VCaP (cell line): ENCODE data around the gene DAZAP1.

ENCODE experiments used
- H3K27ac ChIP-seq: fragments of 450-650 bp; 2 replicates; pipeline ENCODE4 v1.5.1; 2017
- TF ChIP-seq, protein P1 (sequence below): fragments of 450-650 bp; conservative IDR thresholded peaks from 2 replicates; pipeline ENCODE4 v1.5.1; 2017; ENCODE audit warnings: mild to moderate bottlenecking, moderate library complexity

The DAZAP1 gene

DNA sequence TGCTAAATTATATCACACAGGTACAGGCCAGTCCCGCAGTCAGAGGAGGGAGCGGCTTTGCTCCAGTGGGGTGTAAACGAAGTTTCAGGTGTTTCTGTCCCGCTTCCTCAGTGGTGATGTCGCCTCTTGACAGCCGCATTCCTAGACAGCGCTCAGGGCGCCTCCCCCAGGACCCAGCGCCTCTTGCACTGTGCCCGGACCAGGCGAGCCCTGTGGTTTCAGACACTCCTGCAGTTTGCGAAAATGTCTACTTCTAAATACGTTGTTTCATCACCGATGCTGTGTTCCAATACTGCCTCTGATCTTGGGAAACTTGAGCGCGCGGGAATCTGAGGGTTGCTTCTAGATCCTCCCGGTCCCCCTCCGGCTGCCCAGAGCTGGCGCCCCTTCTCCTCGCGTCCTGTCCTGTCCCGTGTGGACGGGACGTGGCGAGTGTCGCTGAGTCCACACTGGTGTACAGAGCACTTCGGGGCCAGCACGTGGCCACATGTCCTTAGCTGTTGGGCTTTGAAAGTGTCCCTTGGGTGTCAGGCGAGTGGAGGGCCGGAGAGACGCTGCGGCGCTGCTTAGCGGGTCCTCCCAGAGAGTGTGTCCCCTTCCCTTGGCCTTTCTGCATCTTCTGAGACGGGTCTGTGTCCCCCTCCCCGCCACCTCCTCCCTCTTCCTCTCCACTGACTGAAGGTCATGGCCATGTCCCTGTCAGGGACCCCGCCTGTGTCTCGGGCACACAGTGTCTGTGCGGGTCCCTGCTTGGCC is 16.2 kb downstream of the DAZAP1 start:
- TF ChIP-seq, protein P1, sequence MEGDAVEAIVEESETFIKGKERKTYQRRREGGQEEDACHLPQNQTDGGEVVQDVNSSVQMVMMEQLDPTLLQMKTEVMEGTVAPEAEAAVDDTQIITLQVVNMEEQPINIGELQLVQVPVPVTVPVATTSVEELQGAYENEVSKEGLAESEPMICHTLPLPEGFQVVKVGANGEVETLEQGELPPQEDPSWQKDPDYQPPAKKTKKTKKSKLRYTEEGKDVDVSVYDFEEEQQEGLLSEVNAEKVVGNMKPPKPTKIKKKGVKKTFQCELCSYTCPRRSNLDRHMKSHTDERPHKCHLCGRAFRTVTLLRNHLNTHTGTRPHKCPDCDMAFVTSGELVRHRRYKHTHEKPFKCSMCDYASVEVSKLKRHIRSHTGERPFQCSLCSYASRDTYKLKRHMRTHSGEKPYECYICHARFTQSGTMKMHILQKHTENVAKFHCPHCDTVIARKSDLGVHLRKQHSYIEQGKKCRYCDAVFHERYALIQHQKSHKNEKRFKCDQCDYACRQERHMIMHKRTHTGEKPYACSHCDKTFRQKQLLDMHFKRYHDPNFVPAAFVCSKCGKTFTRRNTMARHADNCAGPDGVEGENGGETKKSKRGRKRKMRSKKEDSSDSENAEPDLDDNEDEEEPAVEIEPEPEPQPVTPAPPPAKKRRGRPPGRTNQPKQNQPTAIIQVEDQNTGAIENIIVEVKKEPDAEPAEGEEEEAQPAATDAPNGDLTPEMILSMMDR = no peak
- H3K27ac ChIP-seq = no peak overlapping the region

DNA sequence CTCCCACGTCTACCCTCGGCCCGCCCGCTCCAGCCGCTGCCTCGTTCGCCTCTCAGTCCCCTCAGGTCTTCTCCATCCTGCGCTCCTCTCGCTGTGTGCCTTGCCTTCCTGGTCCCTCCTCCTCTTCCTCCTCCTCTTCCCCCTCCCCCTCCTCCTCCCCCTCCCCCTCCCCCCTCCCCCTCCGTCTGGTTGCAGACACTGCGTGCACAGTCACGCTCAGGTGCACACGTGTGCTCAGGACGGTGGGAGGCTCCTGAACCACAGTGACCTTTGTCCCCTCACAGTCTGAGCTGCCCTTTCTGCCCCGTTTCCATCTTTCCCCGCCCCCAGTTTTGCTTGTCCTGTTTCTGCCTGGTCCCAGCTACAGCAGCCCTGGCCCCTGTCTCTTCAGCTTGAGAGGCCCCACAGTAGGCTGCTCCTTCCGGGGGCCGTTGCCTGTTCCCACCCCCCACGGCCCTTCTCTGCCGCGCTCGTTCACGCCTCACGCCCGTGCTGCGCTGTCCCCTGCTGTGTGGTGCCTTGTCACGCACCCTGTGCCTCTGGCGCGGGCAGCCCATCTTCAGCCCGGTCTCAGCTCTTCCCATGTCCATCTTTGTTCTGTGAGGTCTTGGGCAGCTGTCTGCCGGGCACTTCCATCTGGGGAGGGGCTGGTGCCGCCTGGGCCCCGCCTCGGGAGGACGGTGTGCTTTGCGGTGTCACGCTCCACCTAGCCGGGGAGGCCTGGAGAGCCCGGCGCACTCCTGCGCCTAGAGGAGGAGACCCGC is 17.0 kb downstream of the DAZAP1 start:
- TF ChIP-seq, protein P1 = no peak
- H3K27ac ChIP-seq = peak overlapping the region; percentile 29

DNA sequence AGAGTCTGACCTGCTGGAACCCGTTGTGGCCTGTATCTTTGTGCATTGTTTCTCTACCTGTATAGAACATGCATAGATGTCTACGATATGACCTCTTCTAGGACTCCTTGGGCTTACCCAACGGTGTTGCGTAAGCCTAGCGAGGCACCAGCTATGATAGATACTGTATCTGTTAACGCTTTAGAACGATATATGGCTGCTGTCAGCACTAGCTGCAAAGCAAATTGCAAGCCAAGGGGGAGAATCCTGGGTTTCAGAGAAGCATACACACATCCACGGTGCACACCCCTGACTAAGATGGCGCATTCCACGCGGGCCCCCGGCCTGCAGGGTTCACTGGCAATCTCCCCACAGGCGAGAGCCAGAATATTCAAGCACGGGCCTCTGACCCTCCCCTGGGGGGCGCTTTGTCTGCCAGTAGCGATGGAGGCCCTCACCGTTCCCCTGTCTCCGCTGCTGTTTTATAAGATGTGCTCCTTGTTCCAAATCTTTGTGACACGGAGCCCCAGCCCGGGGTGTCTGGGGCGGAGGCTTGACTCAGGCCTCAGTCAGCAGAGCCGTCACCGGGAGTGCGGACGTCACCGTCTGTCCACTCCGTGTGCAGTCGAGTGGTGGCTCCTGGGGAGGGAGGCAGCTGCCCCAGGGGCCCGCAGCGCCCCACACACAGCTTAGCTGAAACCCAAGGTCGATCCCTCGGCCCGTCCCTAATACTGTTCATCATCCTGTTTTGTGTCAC is 17.9 kb downstream of the DAZAP1 start:
- H3K27ac ChIP-seq = peak overlapping the region; percentile 29
- TF ChIP-seq, protein P1 = no peak

DNA sequence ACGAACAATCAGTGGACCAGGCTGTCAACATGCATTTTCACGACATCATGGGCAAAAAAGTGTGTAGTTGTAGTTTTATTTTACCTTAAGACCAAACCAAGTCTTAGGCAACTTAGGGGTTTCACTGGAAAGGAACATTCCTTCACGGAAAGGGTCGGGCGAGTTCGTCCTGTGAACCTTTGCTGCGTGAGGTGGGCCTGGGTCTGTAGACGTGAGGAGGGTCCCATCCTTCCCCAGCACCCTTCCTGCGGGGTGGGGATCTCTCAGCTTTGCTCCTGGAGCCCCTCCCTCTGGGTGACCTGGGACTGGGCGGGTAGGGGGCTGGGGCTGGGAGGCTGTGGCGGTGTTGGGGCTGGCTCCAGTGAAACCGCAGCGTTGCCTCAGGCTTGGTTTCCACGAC is 18.5 kb downstream of the DAZAP1 start:
- TF ChIP-seq, protein P1 = no peak
- no peak overlapping the region for H3K27ac ChIP-seq

DNA sequence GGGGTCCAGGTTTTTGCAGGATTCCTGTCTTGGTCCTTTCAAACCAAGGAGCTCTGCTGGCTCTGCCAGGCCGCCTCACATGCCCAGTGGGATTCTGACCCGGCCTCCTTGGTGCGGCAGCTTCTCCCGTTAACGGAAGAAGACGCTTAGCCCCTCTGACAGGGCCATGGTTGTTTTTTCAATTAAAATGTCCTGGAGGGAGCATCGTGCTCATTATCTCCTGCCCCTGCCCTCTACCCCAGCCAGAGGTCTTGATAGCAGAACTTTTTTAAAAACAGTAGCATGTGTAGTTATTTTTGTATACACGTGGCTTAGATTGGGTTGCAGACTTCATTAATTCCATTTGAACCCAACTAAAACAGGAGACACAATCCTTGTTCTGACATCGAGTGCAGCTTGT is 19.4 kb downstream of the DAZAP1 start:
- H3K27ac ChIP-seq = no peak overlapping the region
- TF ChIP-seq, protein P1 = no peak

DNA sequence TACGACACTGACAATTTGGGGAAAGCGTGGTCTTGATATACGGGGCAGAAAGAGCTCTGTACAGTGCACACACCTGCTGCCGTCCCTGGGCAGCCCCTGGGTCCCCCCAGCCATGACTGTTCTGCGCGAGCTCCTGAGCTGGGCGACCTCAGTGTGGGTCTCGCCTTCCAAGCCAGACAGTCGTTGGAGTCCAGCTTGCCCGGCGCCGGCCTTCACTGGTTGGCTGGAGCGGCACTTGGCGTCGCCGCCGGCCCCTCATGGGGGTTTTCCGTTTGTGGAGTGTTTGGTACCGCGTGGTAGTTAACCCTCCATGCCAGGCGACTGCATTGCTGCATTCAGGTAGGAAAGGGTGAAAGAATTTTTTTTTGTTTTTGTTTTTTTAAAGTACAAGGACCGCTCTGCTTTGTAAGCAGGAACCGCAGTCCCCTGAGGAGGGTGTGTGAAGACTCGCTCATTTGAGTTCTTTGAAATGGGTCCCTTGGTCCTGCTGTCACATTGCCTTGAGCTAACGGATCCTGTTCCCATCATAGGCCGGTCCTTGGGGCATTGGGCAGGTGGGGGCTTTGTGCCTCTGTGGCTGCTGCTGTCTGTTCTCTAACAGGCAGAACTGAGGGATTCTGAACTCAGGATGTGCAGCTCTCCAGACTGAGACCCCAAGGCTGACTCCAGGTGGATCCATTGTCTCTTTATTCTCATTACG is 20.0 kb downstream of the DAZAP1 start:
- TF ChIP-seq, protein P1 = no peak
- no peak overlapping the region; the same call in 1 of the 2 replicates for H3K27ac ChIP-seq
